HepG2 (cell line): ENCODE measurements around the gene ZNF770. TPM values are rescaled to one million over a fixed set of nuclear protein-coding genes. Genes with fewer than 3 reads are reported as not detected.
A peak's percentile ranks its signal among the peaks of the same experiment; 100 is the strongest.

Experiments used
- ATF2 ChIP-seq: sonication (generic); formaldehyde crosslinking; IDR thresholded peaks from 2 replicates; pipeline ENCODE4 v1.4.0; 2020; ENCODE audit warnings: missing genetic modification reagents
- HOXA5 ChIP-seq: sonication (generic); formaldehyde crosslinking; IDR thresholded peaks from 2 replicates; pipeline ENCODE4 v1.4.0; 2020; ENCODE audit warnings: missing genetic modification reagents
- MXI1 ChIP-seq: IDR thresholded peaks from 3 replicates; pipeline ENCODE4 v1.6.1; 2012; ENCODE audit warnings: low read depth, low read length, inconsistent platforms, borderline replicate concordance
- PATZ1 ChIP-seq: sonication (generic); formaldehyde crosslinking; IDR thresholded peaks from 2 replicates; pipeline ENCODE4 v1.4.0; 2020; ENCODE audit warnings: missing genetic modification reagents
- ZBTB42 ChIP-seq: sonication (generic); formaldehyde crosslinking; IDR thresholded peaks from 2 replicates; pipeline ENCODE4 v1.5.0; 2020; ENCODE audit warnings: mild to moderate bottlenecking, missing genetic modification reagents
- ZNF318 ChIP-seq: sonication (generic); formaldehyde crosslinking; IDR thresholded peaks from 2 replicates; pipeline ENCODE4 v1.4.0; 2020; ENCODE audit warnings: mild to moderate bottlenecking, missing genetic modification reagents
- polyA plus RNA-seq, 8 experiments: library from polyadenylated mRNA; depleted of rRNA in 3 of 8; stranded (reverse) in 7 of 8; unstranded in 1 of 8; fragments of >200 nt; fragmentation: Illumina TruSeq in 4 of 8; extraction: Trizol in 4 of 8; gene quantifications; 2 replicates each; pipeline versions ENCODE4 v1.2.1 to v1.2.3, GENCODE V29; 2011 to 2016; ENCODE audit warnings: low read depth in 4 of 8, missing spikeins in 1 of 8, mixed read lengths in 1 of 8; ENCODE audit not compliant: insufficient read depth in 1 of 8
- total RNA-seq, 5 experiments: library from RNA; depleted of rRNA; stranded (reverse); fragments of >200 nt; fragmentation: Illumina TruSeq; extraction: Trizol; gene quantifications; 2 replicates each; pipeline ENCODE4 v1.2.3, GENCODE V29; 2016; ENCODE audit warnings: low read depth in 1 of 5

Gene ZNF770
- total and polyA plus RNA-seq, 2 of the 13 experiments (the other 11 are each of a cell fraction or from before 2014, with no cell fraction given) = 15.5 to 33.1 TPM

GRCh38 chr15:34988027-34988902, at the start of gene ZNF770 (continued):
- TF ChIP-seq ZNF318 (CRISPR knock-in tag) = peak; percentile 70; the same call in 1 of the 2 replicates
- 0 out of 2 replicates have a peak, but pooled peaks have one; percentile 42 for TF ChIP-seq ZBTB42
- peak; percentile 54; the same call in 1 of the 2 replicates for TF ChIP-seq ATF2
- TF ChIP-seq HOXA5 = peak; percentile 72
- TF ChIP-seq MXI1 = peak; percentile 89
- TF ChIP-seq PATZ1 (CRISPR knock-in tag) = peak; percentile 80
